GM12874 (cell line): ENCODE measurements around the gene ERCC2.

Experiments
- TF ChIP-seq, protein P1 (sequence below): IDR thresholded peaks from 2 replicates; pipeline ENCODE4 v1.5.1; 2011; ENCODE audit warnings: low read depth, mild to moderate bottlenecking, control low read depth, low read length, moderate library complexity; ENCODE audit not compliant: insufficient read depth

Gene ERCC2

DNA sequence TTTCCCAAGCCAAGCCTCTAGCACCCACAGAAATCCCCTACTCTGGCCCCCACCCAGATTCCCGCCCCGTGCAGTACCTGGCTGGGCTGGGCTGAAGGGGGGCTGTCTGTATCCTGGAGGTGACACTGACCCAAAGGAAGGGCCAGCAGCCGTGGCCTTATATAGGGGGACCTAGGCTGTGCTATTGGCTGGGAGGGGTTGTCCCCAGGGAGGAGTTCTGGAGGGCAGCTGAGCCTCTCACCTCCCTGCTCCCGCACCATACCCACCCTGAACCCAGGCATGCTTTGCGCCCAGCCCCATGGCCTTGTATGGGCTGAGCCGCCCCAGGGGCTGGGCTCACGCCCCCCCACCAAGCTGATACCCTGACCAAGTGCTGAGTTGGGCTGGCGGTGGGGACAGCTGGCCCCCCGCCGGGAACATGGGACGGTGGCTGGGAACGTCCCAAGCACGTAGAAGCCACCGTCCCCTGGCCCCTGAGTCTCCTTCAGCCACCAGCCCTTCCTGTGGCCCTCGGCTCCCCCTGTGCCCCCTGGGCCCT, 47.6 kb downstream of the ERCC2 start, which contains the start of gene CKM:
Gene CKM, minus strand, starts transcription at position 132 of the 538 bp plus-strand sequence. CDS start 3,162 bp downstream, outside the sequence.
- TF ChIP-seq, protein P1, sequence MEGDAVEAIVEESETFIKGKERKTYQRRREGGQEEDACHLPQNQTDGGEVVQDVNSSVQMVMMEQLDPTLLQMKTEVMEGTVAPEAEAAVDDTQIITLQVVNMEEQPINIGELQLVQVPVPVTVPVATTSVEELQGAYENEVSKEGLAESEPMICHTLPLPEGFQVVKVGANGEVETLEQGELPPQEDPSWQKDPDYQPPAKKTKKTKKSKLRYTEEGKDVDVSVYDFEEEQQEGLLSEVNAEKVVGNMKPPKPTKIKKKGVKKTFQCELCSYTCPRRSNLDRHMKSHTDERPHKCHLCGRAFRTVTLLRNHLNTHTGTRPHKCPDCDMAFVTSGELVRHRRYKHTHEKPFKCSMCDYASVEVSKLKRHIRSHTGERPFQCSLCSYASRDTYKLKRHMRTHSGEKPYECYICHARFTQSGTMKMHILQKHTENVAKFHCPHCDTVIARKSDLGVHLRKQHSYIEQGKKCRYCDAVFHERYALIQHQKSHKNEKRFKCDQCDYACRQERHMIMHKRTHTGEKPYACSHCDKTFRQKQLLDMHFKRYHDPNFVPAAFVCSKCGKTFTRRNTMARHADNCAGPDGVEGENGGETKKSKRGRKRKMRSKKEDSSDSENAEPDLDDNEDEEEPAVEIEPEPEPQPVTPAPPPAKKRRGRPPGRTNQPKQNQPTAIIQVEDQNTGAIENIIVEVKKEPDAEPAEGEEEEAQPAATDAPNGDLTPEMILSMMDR = no peak

DNA sequence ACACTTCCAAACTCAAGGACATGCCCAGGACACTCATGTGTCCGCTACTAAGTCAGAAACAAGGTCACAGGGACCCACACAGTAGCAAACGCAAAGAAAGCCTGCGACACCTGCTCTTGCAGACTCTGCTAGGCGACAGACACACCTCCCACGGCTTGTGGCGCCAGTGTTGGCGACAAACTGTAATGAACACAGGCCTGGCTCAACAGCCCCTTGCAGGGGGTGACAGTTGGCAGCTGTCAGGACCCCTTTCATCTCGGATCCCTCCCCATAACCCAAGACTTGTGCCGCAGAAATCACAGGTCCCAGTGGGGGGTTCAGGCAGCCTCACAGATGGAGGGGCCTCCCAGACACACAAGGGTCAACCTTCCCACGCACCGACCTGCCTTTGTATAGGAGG, 48.1 kb downstream of the ERCC2 start:
- TF ChIP-seq, protein P1 = no peak

DNA sequence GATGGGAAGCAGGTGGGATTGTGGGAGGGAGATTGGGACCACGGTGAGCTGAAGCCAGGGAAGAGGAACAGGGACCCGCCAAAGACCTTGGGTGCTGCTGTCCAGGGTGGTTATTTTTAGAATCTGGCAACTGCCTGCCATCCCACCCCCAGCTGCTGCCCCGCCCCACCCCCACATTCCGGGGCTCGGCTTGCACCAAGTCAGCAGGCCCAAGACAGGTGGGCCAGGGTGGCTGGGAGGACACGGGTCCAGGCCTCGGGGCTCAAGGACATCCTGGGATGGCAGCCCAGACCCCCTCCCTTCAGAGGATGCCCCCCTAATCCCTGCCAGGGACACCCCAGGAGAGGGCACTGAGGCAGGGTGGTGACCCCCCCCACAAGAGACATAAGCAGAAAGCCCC, 48.5 kb downstream of the ERCC2 start:
- TF ChIP-seq, protein P1 = no peak

DNA sequence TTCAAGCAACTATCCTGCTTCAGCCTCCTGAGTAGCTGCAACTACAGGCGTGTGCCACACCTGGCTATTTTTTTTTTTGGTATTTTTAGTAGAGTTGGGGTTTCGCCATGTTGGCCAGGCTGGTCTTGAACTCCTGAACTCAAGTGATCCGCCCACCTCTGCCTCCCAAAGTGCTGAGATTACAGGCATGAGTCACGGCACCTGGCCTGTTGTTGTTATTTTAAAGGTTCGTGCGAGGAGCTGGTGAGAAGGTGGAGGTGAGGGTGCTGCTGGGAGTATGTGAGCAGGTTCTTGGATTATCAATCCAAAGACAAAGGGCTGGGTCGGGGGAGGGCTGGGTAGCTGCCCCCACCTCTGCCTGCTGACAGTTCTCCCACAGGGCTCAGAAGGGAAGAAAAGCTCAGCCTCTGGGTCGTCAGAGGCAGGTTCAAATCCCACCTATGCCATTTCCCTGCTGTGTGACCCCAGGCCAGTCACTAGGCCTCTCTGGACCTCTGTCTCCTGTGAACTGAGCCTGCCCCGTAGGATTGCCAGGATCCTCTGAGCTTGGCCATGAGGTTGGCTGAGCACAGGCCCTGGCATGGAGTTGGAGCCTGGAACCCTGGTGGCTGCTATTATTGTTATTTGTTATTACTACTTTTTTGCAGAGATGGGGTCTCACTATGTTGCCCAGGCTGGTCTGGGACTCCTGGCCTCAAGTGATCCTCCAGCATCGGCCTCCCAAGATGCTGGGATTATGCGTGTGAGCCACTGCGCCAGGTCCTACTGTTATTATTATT, 49.2 kb downstream of the ERCC2 start:
- TF ChIP-seq, protein P1 = no peak

DNA sequence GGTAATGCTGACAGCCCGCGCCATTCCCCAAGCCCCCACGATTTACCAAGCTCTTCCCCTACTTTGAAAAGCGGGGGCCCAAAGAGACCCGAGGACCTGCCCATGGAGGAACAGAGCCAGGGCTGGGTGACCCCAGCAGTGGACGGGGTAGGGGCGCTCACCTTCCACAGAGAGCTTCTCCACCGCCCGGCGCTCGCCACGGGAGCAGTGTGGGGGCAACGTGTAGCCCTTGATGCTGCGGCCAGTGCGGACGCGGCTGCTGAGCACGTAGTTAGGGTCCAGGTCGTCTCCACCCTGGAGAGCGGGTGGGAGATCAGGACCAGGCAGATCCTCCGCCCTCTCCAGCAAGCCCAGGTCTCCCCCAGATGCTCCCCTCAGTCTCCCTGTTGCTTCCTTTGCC, 55.1 kb downstream of the ERCC2 start:
- TF ChIP-seq, protein P1 = no peak

DNA sequence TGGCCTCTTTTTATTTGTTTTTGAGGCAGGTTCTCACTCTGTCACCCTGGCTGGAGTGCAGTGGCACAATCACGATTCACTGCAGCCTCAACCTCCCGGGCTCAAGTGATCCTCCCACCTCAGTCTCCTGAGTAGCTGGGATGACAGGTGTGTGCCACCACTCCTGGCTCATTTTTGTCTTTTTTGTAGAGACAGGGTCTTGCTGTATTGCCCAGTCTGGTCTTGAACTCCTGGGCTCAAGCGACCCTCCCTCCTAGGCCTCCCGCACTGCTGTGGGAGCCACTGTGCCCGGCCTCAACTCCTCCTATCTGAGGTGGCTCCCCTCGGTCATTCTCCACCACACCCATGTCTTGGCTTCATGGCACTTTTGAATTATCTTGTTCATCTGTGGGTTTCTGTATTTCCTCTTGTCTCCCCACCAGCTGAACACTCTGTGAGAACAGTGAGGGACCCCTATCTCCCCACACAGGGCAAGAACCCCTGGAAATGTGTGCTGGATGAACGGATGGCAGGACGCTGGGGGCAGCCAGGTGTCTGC, 55.6 kb downstream of the ERCC2 start:
- TF ChIP-seq, protein P1 = no peak

DNA sequence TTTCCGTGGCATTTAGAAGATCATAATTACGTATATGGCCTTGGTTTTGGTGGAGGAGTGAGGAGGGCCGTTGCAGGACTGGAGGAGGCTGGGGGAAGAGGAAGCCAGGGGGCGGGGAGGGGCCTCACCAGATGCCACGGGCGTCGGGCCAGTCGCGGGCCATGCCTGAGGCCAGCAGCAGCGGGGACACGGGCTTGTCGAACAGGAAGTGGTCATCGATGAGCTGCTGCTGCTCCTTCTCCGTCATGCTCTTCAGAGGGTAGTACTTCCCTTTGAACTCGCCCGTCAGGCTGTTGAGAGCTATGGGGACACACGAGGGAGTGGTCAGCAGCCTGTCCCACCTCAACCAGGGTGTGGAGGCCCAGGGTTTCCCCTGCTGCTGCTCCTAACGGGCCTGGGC, 58.8 kb downstream of the ERCC2 start:
- TF ChIP-seq, protein P1 = no peak
